Fibroblast of lung (primary cell): ENCODE results near the gene ADAMTS14.
"Not testable (repeated sequence)": the region's sequence is repeated elsewhere in the genome, so short reads cannot be mapped to it uniquely, and the experiment has no call there.

Experiments
- EZH2 ChIP-seq: IDR thresholded peaks from 2 replicates; pipeline ENCODE4 v1.5.1; 2012; ENCODE audit warnings: low read length, control low read depth, mild to moderate bottlenecking; ENCODE audit errors: missing control alignments
- TF ChIP-seq, protein P1 (sequence below), 2 donors: IDR thresholded peaks in 1 of 2; conservative IDR thresholded peaks in 1 of 2; 1 replicate in 1 of 2; 2 replicates in 1 of 2; pipeline ENCODE4 v1.5.1; 2011 to 2012; ENCODE audit warnings: low read length in 2 of 2, control low read depth in 1 of 2, inconsistent platforms in 1 of 2, low read depth in 1 of 2, mild to moderate bottlenecking in 1 of 2

DNA sequence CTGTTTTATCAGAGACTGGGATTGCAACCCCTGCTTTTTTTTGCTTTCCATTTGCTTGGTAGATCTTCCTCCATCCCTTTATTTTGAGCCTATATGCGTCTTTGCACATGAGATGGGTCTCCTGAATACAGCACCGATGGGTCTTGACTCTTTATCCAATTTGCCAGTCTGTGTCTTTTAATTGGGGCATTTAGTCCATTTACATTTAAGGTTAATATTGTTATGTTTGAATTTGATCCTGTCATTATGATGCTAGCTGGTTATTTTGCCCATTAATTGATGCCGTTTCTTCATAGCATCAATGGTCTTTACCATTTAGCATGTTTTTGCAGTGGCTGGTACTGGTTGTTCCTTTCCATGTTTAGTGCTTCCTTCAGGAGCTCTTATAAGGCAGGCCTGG lies 29.0 kb upstream of the ADAMTS14 start:
- TF ChIP-seq, protein P1, sequence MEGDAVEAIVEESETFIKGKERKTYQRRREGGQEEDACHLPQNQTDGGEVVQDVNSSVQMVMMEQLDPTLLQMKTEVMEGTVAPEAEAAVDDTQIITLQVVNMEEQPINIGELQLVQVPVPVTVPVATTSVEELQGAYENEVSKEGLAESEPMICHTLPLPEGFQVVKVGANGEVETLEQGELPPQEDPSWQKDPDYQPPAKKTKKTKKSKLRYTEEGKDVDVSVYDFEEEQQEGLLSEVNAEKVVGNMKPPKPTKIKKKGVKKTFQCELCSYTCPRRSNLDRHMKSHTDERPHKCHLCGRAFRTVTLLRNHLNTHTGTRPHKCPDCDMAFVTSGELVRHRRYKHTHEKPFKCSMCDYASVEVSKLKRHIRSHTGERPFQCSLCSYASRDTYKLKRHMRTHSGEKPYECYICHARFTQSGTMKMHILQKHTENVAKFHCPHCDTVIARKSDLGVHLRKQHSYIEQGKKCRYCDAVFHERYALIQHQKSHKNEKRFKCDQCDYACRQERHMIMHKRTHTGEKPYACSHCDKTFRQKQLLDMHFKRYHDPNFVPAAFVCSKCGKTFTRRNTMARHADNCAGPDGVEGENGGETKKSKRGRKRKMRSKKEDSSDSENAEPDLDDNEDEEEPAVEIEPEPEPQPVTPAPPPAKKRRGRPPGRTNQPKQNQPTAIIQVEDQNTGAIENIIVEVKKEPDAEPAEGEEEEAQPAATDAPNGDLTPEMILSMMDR (conservative IDR thresholded peaks at IDR 0.05 in 1 of 2, IDR thresholded peaks at IDR 0.05 in 1 of 2; ENCODE audit: low read depth in 1 of 2, low read length in 2 of 2) = not testable (repeated sequence)
- TF ChIP-seq EZH2 = not testable (repeated sequence)
